Activated CD4-positive, CD25-positive, alpha-beta regulatory T cell treated with anti-CD3 and anti-CD28 coated beads, Interleukin-2, amount 50 U/mL, for 72 hours (primary cell): ENCODE measurements around the gene RREB1.
A peak's percentile ranks its signal among the peaks of the same experiment; 100 is the strongest.

ENCODE experiments used
- DNase-seq: peaks from one replicate; pipeline ENCODE4 v3.0.0; 2021

Gene RREB1

DNA sequence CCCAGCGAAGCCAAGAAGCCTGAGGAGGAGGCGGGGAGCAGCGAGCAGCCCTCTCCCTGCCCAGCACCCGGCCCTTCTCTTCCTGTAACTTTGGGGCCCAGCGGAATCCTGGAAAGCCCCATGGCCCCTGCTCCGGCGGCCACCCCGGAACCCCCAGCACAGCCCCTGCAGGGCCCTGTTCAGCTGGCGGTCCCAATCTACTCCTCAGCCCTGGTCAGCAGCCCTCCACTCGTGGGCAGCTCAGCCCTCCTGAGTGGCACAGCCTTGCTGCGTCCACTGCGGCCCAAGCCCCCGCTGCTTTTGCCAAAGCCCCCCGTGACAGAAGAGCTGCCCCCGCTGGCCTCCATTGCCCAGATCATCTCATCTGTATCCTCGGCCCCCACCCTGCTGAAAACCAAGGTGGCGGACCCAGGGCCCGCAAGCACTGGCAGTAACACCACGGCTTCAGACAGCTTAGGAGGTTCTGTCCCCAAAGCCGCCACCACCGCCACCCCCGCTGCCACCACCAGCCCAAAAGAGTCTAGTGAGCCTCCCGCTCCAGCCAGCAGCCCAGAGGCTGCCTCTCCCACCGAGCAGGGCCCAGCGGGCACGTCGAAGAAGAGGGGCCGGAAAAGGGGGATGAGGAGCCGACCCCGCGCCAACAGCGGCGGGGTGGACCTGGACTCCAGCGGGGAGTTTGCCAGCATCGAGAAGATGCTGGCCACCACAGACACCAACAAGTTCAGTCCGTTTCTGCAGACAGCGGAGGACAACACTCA is 123.4 kb downstream of the RREB1 start:
- DNase-seq = no peak

DNA sequence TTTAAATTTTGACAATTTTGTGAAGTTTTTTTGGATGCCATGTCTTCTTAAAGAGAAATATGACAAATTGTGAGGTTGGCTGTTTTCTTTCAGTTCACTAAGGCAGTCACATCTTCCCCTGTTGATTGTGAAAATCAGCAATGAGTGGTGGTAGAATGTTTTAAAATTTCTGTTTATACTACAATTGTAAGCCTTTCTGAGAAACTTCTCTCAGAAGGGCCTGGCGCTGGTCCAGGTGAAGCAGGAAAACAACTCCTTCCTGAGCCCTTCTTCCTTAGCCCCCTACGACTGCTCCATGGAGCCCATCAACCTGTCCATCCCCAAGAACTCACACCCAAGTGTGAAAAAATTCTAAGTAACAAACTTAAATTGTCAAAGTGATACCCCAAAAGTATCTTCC is 124.6 kb downstream of the RREB1 start:
- DNase-seq = no peak

DNA sequence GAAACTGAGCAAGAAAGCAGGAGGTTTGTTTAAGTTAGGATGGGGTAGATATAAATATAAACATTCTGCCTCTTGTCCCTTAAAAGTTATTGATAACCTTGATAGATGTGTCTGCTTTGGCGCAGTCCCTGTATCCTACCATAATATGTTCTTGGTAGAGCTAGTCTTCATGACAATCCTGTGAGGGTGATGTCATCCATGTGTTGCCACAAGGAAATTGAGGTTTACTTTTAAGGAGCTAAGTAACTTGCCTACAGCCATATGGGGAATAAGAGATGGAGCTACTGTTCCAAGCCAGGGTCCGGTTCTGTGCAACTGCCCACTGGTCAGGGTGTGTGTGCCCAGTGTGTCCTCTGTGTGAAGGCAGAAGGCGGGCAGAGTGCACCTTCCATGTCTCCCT is 126.8 kb downstream of the RREB1 start:
- no peak for DNase-seq

DNA sequence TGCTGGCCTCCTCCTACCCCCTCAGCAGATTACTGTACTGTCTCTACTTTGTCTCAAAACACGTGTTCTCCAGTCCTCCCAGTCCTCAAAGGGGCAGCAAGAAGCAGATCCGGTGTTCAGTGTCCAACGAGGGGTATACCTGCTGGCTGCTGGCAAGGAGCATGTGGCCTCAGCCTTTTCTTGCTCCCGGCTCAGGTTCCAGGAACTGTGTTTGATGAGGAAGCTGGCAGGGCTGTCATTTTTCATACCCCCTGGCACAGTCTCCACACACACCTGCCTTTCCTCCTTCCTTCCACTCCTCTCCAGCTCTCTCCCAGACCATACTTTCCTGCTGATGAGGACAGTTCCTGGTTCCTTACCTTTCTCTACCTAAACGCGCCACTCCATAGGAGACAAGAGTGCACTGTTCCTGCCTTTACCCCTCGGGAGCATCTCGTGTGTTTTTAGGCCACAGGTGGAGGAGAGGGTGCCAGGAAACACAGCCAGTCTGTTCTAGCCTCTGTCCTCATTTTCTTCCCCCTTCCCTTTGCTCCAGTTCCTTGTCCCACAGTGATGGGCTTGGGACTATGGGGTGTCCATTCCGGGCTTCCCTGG is 128.0 kb downstream of the RREB1 start:
- no peak for DNase-seq

DNA sequence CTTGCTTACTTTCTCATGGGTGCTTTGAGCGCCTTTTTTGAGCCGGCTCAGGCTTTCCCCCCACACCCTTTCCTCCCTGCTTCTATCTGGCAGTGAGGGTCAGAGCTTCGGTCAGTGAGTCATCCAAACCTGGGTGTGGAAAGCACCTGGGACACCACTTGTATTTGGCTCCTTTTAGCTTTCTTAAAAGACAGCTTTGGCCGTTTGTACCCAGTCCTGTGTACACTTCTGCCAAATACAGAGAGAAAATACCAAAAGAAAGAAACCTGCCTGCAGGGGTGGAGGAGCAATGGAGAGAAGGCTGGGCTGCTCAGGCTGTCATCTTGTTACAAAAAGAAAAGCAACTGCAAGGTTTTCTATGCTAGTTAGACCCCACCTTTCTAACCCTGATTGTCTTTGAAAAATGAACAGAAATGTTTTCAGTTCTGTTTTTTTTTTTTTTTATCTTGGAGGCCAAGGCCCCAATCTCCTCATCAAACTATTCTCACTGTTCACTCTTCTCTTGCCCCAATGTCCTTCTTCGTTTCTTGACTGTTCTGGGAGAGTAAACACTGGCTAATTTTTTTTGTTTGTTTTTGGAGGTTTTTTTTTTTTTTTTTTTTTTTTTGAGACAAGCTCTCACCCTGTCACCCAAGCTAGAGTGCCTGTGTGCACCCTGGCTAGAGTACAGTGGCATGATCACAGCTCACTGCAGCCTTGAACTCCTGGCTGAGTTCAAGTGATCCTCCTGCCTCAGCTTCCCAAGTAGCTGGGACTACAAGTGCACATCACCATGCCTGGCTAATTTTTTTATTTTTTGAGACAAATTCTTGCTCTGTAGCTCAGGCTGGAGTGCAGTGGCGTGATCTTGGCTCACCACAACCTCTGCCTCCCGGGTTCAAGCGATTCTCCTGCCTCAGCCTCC is 128.8 kb downstream of the RREB1 start:
- DNase-seq = no peak

DNA sequence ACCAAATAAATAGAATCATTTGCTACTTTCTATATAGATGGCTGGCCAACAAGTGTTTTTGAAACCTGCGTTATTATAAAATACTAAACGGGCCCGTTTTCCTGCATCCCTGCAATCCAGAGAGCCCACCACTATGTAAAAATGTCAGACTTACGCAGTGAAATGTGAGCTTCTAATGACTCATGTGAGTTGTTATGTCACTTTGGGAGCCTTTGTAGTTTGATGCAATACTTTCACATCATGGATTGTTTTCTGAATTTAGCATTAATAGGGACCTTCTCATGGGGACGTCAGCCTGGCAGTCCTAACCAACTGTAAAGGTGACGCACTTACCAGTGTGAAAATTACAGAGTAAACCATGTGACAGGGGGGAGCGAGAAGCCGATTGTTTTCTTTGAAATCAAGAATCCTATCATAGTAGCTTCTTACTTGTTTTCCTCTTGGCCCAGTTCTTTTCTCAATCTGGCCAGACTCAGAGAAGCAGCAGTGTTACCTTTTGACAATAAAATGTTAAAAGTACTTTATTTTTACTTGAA is 130.0 kb downstream of the RREB1 start:
- DNase-seq = no peak

DNA sequence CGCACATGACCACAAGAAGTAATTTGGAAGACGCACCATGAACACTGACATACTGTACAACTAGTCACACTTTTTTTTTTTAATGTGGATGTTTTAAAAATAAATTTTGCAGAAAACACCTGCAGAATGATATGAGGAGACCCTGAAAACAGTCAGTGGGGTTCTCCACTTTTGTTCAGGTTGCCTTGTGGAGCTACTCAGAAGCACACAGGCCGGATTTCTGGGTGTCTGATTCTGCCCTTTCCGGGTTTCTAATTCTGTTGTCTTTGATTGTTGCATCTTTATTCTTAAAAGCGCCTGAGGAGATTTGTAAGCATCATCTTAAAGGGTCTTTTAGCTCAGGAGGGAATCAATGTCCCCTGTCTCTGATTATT is 130.8 kb downstream of the RREB1 start:
- no peak for DNase-seq

DNA sequence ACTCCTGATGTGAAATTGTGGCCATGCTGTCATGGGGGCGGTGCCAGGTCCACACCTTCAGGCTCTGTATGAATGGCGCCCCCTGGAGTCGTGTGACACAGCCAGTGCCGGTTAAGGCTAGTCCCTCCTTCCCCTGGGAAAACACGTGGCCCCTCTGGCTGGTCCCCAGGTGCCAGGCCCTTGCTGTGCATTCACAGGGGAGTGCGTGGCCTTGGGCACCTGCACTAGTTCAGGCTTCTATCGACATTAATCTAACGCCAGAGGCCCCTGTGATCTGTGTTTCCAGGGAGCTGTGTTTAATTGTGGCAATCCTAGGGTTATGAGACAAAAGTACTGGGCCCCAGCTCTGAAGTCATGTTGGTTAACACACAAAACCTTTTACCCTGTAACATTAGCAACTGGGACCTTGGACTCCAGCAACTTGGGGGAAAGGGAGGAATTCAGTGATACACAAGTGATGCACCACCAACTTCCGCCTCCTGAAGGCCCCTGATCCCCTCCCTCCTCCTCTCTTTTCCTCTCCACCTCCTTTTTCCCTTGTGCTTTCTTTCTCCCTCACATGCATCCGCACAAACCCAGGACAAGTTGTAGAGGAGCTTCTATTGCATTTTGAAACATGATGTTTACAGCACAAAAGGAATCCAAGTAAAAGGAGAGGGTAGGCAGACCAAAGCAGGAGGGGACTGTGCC is 131.3 kb downstream of the RREB1 start:
- peak; percentile 66 for DNase-seq

DNA sequence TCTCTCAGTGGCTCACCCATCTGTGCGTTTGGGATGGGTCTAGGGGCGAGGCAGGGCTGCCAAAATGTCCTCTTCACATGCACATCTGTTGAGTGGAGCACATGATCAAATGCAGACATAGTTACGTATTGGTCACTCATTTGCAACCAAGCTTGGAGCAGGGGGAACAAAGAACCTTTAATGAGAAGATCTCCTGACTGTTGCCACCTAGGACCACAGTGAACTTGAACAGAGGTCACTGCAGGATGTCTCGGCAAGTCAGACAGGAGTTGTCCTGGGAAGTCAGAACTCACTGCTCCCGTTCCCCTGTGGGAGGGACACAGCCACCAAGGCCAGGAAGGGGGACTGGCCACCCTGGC is 131.8 kb downstream of the RREB1 start:
- no peak for DNase-seq

DNA sequence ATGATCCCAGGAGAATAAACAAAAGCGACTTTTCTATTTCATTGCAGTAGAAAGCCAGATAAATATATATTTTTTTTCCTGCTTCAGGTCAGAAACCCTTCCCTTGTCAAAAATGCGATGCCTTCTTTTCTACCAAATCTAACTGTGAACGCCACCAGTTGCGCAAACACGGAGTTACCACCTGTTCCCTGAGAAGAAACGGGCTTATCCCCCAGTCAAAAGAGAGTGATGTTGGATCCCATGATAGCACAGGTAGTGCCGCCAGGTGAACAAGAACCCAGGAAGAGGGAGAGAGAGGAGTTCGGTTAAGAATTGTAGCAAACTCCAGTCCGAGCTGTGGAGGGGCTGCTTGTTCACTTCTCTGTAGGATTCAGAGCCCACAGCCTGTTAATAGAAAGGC is 132.6 kb downstream of the RREB1 start:
- DNase-seq = no peak

DNA sequence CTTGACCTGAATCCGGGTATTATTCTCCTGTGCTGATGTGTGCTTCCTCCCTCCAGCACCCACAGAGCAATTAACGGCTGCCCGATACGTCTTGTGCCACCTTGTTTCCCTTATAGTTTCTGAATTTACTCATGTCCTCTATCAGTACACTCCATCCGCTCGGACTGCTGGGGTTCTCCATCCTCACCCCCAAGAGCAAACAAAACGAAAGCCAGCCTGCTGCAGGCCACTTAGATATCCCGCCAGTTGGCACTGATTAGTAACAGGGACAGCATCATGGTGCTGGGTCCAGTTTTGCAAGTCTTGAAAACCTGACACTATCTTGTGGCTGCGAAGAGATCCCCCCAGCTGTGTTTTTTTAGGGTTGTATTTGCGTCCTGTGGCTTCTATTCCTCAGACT is 133.4 kb downstream of the RREB1 start:
- DNase-seq = no peak

DNA sequence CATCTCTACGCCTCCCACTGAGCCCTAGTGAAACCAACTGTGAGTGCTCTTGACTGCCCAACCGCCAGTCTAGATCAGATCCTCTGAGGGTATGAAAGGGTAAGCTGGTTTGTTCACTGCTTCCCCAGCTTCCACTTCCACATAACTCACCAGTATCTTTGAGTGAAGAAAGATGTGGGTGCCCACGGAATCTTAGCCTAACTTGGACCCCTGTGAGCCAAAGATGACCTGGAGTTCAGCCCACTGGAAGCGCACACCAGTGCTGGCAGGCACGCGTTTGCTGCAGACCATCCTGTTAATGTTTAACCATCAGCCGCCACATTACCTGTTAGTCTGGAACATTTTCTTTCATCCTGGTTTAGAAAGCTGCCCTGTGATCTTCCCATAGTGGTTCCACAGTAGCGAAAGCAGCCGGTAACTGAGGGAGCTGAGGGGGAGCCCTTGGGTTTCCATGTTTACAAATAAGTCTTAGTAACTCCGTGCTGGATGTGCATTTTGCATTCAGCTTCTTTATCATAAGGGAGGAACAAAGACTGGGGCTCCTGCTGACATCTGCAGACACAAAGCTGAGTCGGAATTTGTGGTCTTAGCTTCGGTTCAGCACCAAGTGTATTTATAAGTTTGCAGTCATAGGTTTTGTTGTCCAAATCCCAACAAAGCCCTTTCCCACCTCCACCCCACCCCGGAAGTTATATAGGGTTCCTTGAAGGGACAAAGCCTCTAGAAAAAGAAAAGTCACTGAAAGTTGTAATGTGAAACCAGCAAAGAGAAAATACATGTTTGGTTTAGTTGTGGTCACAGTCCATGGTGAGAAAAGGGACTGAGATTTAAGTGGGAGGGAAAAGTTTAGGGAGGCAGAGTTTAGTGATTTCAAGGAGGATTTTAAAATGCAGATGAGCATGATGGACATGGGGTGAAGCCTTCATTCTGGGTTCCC is 134.2 kb downstream of the RREB1 start:
- DNase-seq = no peak

DNA sequence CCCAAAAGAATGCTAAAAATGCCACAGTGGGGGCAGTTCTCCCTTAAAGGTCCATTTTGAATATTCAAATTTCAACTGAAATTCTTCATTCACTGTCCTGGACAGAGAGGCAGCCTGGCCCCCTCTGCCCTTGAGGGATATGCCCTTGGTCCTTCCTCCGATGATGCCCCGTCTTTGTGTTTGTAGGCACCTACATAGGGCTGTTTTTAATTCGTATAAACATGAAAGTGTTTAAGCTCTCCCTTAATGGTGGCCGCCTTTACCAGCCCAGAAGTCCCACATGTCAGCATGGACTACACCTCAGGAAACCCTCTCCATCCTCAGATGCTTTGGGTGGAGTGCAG is 135.0 kb downstream of the RREB1 start:
- no peak for DNase-seq

DNA sequence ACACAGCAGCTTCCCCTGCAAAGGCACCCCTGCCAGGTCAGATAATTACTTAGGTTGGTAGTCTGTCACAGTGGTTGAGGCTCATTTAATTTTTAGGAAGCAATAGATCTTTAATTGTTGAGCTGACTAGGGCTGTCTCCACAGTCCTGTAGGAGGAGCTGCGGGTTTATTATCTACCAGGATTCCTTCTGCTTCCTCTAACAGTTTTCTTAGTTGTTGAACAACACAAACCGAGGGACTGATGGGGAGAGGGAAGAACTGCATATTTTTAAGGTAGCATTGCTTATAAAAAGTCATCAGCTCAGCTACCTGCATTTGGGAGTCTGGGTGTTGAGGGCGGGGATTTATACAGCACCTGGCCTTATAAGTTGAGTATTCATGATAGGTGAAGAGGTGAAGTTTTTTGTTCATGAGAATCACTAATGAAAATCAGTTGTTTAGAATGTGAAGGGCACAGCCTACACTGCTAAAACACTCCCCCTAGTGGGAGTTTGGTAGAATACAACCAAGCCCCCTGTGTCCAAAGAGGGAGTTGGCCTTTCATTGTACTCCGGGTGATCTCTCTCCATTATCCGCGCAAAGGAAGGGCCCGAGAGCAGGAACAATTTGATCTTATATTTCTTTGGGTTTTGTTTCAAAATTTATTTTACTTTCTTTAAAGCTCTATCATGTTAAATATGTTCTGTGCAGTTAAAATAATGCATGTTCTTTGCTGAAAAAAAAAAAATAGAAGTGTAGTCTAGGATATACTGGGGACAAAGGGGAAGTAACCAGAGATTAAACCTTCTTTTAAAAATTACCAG is 135.6 kb downstream of the RREB1 start:
- no peak for DNase-seq

DNA sequence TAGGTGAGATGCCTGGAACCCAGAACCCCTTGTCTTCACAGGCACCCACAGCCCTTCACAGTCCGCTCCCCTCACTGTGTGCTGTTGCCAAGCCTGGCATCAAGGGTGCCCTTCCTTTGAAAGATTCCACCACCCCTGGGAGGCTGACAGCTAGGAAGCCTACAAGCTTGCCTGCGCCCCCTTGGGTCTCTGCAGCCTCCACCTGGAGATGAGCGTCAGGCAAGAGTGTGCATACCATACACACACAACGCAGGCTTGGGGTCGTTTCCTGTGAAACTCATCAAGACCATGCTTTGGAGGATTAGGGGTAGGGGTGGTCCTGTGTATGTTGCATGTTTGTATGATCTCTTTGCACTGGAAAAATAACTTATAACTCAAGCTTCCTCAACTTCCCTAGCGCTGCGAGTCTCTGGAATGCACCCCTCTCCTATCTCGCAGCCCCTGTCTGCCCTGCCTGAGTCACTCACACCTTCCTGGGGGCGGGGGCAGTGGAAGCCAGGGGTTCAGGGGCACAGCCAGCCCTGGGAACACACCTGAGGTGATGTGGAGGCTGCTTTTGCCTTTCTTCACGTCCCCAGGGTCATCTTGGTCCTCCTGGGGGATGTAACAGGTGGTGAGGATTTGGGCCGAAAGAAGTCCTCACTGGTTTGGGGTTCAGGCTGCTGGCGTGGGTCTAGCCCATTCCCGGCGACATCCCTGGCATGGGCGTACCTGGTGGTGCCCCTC is 138.1 kb downstream of the RREB1 start:
- no peak for DNase-seq

DNA sequence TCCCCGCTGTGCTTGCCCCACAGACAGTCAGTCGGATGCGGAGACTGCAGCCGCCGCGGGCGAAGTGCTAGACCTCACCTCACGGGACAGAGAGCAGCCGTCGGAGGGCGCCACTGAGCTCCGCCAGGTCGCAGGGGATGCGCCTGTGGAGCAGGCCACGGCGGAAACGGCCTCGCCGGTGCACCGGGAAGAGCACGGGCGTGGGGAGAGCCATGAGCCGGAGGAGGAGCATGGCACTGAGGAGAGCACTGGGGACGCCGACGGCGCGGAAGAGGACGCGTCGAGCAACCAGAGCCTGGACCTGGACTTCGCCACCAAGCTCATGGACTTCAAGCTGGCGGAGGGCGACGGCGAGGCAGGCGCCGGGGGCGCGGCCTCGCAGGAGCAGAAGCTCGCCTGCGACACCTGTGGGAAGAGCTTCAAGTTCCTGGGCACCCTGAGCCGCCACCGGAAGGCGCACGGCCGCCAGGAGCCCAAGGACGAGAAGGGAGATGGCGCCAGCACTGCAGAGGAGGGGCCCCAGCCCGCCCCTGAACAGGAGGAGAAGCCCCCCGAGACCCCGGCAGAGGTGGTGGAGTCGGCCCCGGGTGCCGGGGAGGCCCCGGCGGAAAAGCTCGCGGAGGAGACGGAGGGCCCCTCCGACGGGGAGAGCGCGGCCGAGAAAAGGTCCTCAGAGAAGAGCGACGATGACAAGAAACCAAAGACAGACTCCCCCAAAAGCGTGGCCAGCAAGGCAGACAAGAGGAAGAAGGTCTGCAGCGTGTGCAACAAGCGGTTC is 138.8 kb downstream of the RREB1 start:
- no peak for DNase-seq

DNA sequence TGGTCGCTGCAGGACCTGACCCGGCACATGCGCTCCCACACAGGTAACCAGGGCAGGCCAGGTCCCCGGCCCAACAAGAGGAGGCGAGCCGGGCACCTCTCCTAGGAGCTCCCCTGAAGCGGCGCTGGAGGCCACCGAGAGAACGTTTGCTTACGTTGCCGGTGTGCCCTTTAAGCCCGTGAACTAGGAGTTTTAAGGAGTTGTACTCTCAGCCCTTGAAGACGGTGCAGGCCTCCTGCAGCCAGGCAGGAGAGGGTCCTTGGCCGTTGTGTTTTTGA is 139.4 kb downstream of the RREB1 start:
- no peak for DNase-seq

DNA sequence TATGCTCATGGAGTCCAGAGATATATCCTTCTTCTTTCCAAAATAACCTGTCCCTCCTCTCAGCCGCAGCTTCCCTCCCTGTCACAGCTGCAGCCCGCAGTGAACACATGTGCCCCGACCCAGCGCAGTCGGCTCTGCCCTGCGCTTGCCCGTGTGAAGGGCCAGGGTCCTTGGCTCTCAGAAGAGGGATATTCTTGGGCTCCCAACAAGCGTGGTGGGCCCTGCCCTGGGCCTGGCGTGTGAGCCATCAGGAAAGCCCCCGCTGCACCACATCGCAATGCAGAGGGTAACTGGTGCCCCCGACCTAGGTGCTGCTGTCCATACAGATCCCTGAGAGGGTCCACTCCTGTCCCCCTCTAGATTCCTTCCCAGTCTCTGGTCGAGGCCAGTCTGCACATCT is 140.1 kb downstream of the RREB1 start:
- DNase-seq = no peak

DNA sequence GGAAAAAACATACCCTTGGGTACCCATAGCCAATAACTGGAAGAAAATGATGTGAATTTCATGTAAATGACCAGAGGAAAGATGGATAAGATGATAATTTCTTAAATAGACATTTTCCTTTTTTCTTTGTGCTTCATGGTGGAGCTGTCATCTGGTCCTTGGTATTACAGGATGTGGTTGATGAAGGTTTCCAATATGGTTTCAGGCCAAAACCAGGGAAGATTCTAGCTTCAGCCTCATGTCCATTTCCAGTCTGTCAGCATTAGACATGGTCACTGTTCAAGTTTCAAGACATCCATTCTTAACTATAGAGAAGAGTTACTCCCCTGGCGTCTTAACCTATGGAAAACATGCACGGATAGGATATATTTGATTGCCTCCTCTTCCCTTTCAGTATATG is 141.6 kb downstream of the RREB1 start:
- no peak for DNase-seq
